T-helper 1 cell treated with Interleukin-12 subunit alpha and Interleukin-12 subunit beta and Interleukin-4 antibody, amounts not matched to agents 30 μg/mL and 1 μg/mL, for 36 hours (primary cell): ENCODE measurements around the gene RNPS1.

Experiments used
- H3K27ac Mint-ChIP-seq: one replicate; pipeline ENCODE4 v1.8.0; 2021; ENCODE audit warnings: mild to moderate bottlenecking, mixed read lengths
- H3K27me3 Mint-ChIP-seq: one replicate; pipeline ENCODE4 v1.8.0; 2021; ENCODE audit warnings: low read depth, mixed read lengths
- H3K36me3 Mint-ChIP-seq: one replicate; pipeline ENCODE4 v1.8.0; 2021; ENCODE audit warnings: low read depth, mixed read lengths
- H3K4me1 Mint-ChIP-seq: one replicate; pipeline ENCODE4 v1.8.0; 2021; ENCODE audit warnings: low read depth, mixed read lengths
- H3K4me3 Mint-ChIP-seq: one replicate; pipeline ENCODE4 v1.8.0; 2021; ENCODE audit warnings: mild to moderate bottlenecking, moderate library complexity, mixed read lengths
- H3K9me3 Mint-ChIP-seq: one replicate; pipeline ENCODE4 v1.8.0; 2021; ENCODE audit warnings: mixed read lengths

Gene RNPS1

GRCh38 chr16:2229091-2229490, 38.8 kb downstream of the RNPS1 start:
- Mint-ChIP-seq H3K4me3 (no peak overlapping the region), H3K36me3 (peaks cover 4% of the 10 kb centered on the region), H3K4me1 (peaks cover 9% of the 10 kb centered on the region), H3K9me3 (no peaks in the 10 kb centered on the region), H3K27me3 (no peaks in the 10 kb centered on the region), H3K27ac (no peak overlapping the region)

GRCh38 chr16:2228161-2228824, 39.6 kb downstream of the RNPS1 start:
- Mint-ChIP-seq H3K27me3 (no peaks in the 10 kb centered on the region), H3K27ac (no peak overlapping the region), H3K9me3 (no peaks in the 10 kb centered on the region), H3K4me3 (no peak overlapping the region), H3K4me1 (peaks cover 9% of the 10 kb centered on the region), H3K36me3 (peaks cover 4% of the 10 kb centered on the region)

- Mint-ChIP-seq H3K4me1 (peaks cover 9% of the 10 kb centered on the region), H3K27me3 (no peaks in the 10 kb centered on the region), H3K27ac (peak overlapping the region; percentile 55), H3K9me3 (no peaks in the 10 kb centered on the region), H3K36me3 (peaks cover 4% of the 10 kb centered on the region), H3K4me3 (no peak overlapping the region)
These were observed 41.0 kb downstream of the RNPS1 start for GRCh38 chr16:2226918-2227317.

DNA sequence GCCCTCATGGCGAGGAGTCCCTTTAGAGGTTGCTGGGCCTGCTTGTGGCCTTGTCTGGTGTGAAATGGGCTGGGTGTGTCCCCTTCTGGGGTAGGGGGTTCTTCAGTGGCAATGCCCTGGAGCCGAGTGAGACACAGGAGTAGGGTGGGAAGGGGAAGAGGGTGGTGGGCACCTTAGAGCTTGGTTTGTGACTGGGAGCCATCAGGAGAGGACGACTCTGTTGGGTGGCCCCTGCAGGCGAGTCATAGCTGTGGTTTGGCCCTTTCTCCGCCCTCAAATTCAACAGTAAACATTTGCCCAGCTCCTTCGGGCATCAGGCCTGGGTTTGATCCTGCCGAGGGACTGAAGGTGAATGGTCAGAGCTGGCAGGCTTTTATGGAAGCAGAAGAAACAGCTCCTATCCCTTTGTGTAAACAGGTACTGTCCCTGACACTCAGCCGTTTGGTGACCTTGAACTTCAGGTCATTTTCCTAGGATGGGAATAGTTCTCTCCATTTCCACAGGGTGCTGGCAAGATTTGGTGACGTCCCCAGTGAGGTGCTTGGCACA, 41.6 kb downstream of the RNPS1 start:
- Mint-ChIP-seq H3K4me3 (peak overlapping the region; percentile 14), H3K27me3 (no peaks in the 10 kb centered on the region), H3K36me3 (peaks cover 4% of the 10 kb centered on the region), H3K27ac (no peak overlapping the region), H3K9me3 (no peaks in the 10 kb centered on the region), H3K4me1 (peaks cover 9% of the 10 kb centered on the region)

GRCh38 chr16:2223942-2224486, 43.9 kb downstream of the RNPS1 start:
- Mint-ChIP-seq H3K4me3 (peak overlapping the region; percentile 84), H3K27me3 (no peaks in the 10 kb centered on the region), H3K4me1 (peaks cover 9% of the 10 kb centered on the region), H3K27ac (peak overlapping the region; percentile 72), H3K9me3 (no peaks in the 10 kb centered on the region), H3K36me3 (no peaks in the 10 kb centered on the region)

- Mint-ChIP-seq H3K27me3 (no peaks in the 10 kb centered on the region), H3K4me3 (peak within 1 kb of the TSS; percentile 84)
These were observed 44.5 kb downstream of the RNPS1 start, which contains the start of gene E4F1 for GRCh38 chr16:2223221-2223941. Gene E4F1, plus strand, starts transcription at chr16:2223591. Its CDS starts 23 bp downstream, at chr16:2223614.

GRCh38 chr16:2216330-2216729, 51.6 kb downstream of the RNPS1 start:
- Mint-ChIP-seq H3K4me3 (peak overlapping the region; percentile 85), H3K9me3 (no peaks in the 10 kb centered on the region), H3K36me3 (no peaks in the 10 kb centered on the region), H3K27me3 (no peaks in the 10 kb centered on the region), H3K4me1 (peaks cover 16% of the 10 kb centered on the region), H3K27ac (no peak overlapping the region)

More at GRCh38 chr16:2223221-2223941, 44.5 kb downstream of the RNPS1 start, which contains the start of gene E4F1:
- Mint-ChIP-seq H3K27ac (peak within 1 kb of the TSS; percentile 83), H3K4me1 (peaks cover 9% of the 10 kb centered on the region), H3K36me3 (no peaks in the 10 kb centered on the region), H3K9me3 (no peaks in the 10 kb centered on the region)

- peak within 1 kb of the TSS; percentile 85 for H3K4me3 Mint-ChIP-seq
- H3K4me1 Mint-ChIP-seq = peaks cover 16% of the 10 kb centered on the region
- no peaks in the 10 kb centered on the region for H3K27me3 Mint-ChIP-seq
- no peaks in the 10 kb centered on the region for H3K36me3 Mint-ChIP-seq
- no peaks in the 10 kb centered on the region for H3K9me3 Mint-ChIP-seq
- H3K27ac Mint-ChIP-seq = peak within 1 kb of the TSS; percentile 88
These were observed 53.3 kb downstream of the RNPS1 start, which contains the start of gene PGP for GRCh38 chr16:2214719-2214968. Gene PGP, minus strand, starts transcription at chr16:2214840. Its CDS starts 63 bp downstream, at chr16:2214777.

DNA sequence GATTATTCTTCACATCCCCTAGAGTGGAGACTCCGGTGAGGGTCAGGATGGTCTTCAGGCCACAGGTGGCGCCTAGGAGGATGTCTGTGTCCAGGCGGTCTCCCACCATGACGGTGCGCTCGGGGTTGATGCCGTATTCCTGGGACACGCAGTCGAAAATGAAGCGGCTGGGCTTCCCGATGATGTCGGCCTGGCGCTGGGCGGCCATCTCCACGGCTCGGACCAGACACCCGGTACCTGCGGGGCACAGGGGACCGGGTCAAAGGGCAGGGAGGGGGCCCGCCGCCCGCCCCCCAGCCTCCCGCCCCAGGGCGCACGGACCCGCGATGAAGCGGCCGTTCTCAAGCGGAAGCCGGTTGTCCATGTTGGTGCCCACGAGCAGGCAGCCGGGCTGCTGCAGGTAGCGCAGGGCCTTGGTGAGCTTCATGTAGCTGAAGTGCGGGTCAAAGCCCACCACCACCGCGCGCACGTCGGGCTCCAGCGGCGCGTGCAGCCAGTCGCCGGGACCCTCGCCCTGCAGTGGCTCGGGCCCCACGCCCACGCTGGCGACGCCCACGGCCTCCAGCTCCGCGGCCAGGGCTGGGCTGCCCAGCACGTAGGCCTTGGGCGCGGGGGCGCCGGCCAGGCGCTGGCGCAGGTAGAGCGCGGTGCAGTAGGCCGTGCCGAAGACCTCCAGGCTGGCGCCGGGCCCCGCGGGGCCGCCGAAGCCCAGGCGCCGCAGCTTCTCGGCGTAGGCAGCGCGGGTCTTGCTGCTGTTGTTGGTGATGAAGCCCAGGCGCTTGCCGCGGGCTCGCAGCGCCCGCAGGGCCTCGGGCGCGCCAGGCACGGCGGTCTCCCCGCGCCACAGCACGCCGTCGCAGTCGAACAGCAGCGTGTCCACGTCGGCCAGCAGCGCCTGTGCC, 53.9 kb downstream of the RNPS1 start:
- Mint-ChIP-seq H3K4me3 (peak overlapping the region; percentile 78), H3K36me3 (no peaks in the 10 kb centered on the region), H3K4me1 (peaks cover 16% of the 10 kb centered on the region), H3K27ac (peak overlapping the region; percentile 27), H3K27me3 (no peaks in the 10 kb centered on the region), H3K9me3 (no peaks in the 10 kb centered on the region)

DNA sequence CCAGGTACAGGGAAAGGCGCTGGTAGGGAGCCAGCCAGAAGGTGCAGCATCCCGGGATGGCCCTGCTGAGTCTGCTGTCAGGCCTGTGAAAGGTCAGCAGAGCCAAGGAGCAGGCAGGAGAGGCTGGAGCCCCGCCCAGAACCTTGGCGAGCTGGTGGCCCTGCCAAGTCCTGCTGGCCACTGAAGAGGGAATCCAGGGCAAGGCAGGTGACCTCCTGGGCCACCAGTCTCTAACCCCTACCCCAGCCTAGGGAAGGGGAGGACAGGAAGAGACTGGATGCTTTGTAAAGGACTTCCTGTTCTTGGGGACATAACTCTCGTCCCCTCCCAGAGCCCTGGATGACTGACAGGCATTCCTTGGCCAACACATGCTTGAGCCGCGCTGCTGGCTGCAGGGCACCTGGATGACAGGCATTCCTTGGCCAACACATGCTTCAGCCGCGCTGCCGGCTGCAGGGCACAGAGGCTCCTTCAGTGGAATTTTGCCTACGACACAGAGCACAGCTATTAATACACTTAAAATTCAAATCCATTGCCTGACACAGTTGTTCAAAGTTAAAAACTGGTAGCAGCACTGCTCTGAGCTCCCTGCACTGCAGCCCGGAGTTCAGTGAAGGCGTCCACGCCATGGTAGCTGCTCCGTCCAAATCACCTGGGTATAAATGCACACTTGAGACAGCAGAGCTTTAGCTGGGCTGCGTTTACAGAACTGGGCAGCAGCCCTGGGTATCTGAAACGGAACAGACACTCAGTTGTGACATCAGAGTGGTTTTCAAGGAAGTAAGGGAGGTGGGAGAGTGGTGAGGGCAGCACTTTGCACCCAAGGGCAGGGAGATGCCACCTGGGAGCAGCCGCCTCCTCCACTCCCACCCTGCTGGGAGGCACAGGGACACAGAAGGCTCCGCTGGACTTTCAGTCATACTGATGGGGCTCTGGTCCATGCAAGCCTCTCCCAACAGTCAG, 55.3 kb downstream of the RNPS1 start:
- no peaks in the 10 kb centered on the region for H3K27me3 Mint-ChIP-seq
- H3K4me3 Mint-ChIP-seq = peak overlapping the region; percentile 78
- peaks cover 18% of the 10 kb centered on the region for H3K4me1 Mint-ChIP-seq
- no peaks in the 10 kb centered on the region for H3K9me3 Mint-ChIP-seq
- peak overlapping the region; percentile 31 for H3K27ac Mint-ChIP-seq
- peaks cover 4% of the 10 kb centered on the region for H3K36me3 Mint-ChIP-seq

DNA sequence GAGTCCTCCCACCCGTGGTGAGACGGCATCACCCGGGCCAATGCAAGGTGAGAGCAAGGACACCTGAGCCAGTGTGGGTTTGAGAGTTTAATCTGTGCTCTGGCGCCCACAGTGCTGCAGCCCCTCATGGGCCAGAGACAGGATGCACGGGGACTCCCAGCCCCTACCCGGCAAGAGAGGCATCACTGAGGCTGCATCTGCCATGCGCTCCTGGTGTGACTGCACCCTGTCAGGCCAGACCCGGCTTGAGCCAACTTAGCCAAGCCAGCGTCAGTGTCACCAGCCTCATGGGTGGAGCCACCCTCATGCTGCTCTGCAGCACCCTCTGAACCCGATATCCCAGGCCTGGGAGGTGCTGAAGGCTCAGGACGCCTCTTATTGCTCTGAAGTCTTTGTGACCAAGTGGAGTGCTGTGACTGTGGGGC, 56.0 kb downstream of the RNPS1 start:
- Mint-ChIP-seq H3K9me3 (no peaks in the 10 kb centered on the region), H3K4me3 (peak overlapping the region; percentile 57), H3K27me3 (no peaks in the 10 kb centered on the region), H3K36me3 (peaks cover 8% of the 10 kb centered on the region), H3K27ac (peak overlapping the region; percentile 31), H3K4me1 (peaks cover 22% of the 10 kb centered on the region)

DNA sequence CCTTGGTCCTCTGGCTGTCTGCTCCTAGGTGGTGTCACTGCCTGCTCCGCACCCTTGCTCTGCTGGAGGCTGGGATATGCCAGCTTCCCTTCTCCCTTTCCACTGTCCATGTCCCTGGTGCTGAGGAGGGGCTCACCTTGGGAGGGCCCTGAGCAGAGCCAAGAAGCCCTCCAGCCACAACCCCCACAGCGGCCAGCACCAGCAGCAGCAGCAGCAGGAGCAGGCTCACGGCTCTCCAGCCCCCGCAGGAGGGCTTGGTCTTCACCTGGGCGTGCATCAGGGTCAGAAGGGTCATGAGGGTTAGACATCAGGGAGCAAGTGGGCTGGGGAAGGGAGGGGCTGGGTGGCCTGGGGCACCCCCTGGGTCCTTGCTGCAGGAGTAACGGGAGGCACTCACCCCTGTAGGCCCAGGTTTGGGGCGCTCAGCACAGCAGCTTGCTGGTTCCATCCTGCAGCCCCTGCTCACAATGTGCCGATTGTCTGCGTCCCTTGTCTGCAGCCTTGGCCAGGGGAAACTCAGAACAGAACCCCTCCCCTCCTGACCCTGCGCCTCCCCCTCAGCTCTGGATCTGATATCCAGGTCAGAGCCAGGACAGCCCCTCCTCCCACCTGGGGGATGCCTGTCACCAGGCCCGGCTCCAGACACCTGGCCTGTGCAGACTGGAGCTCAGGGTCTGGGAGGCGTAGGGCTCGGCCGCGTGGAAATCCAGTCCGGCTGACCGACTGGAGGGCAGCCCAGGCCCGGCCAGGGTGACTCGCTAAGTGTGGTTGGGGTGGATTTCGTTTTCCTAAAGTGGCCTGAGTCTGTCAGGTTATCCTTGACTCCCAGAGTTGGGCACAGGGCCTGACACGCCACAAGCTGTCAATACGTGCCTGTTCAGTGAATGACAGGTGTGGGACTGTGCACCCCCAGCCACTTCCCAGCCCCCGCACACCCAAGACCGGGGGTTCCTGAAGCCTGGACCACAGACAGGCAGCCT, 57.2 kb downstream of the RNPS1 start, which contains the start of gene BRICD5:
Gene BRICD5, minus strand, starts transcription at position 478 of the 980 bp plus-strand sequence. Its CDS starts 30 bp downstream, at position 448.
- H3K4me3 Mint-ChIP-seq = no peak within 1 kb of the TSS
- no peaks in the 10 kb centered on the region for H3K27me3 Mint-ChIP-seq
- H3K36me3 Mint-ChIP-seq = peaks cover 8% of the 10 kb centered on the region
- H3K9me3 Mint-ChIP-seq = no peaks in the 10 kb centered on the region
- peaks cover 24% of the 10 kb centered on the region for H3K4me1 Mint-ChIP-seq
- no peak within 1 kb of the TSS for H3K27ac Mint-ChIP-seq
